ENCODE data around the gene LGI4.

Gene LGI4

GRCh38 chr19:35123573-35123972 lies 11.3 kb downstream of the LGI4 start:
- DNase-seq: no peak

GRCh38 chr19:35122687-35123551 lies 11.9 kb downstream of the LGI4 start:
- no peak for DNase-seq

- DNase-seq: no peak
Measured at GRCh38 chr19:35120898-35121297, 14.0 kb downstream of the LGI4 start.

GRCh38 chr19:35120492-35120891 lies 14.4 kb downstream of the LGI4 start:
- DNase-seq: peak; percentile 96

- DNase-seq: no peak
Measured at GRCh38 chr19:35119578-35120155, 15.2 kb downstream of the LGI4 start.

- no peak for DNase-seq
Measured at GRCh38 chr19:35119091-35119490, 15.8 kb downstream of the LGI4 start.

- DNase-seq: no peak
Measured at GRCh38 chr19:35118268-35119020, 16.4 kb downstream of the LGI4 start.

- DNase-seq: no peak
Measured at GRCh38 chr19:35117799-35118198, 17.1 kb downstream of the LGI4 start.

- DNase-seq: peak; percentile 89 to 94
Measured at GRCh38 chr19:35117116-35117515, 17.7 kb downstream of the LGI4 start.

- no peak for DNase-seq
Measured at GRCh38 chr19:35116072-35116801, 18.6 kb downstream of the LGI4 start.

GRCh38 chr19:35115177-35115951 lies 19.5 kb downstream of the LGI4 start, which contains the start of gene FXYD3:
Gene FXYD3, plus strand, starts transcription at chr19:35115823. Its CDS starts 3,554 bp downstream, at chr19:35119377.
- no peak for DNase-seq

GRCh38 chr19:35114353-35115176 lies 20.3 kb downstream of the LGI4 start:
- DNase-seq: peak; percentile 53 to 73

GRCh38 chr19:35112995-35113688 lies 21.7 kb downstream of the LGI4 start:
- DNase-seq: no peak

- no peak for DNase-seq
Measured at GRCh38 chr19:35110974-35111373, 23.9 kb downstream of the LGI4 start.

- DNase-seq: no peak
Measured at GRCh38 chr19:35109395-35110112, 25.3 kb downstream of the LGI4 start.

- DNase-seq: no peak
Measured at GRCh38 chr19:35108730-35109129, 26.1 kb downstream of the LGI4 start.

- no peak for DNase-seq
Measured at GRCh38 chr19:35107545-35107944, 27.3 kb downstream of the LGI4 start.

GRCh38 chr19:35106898-35107541 lies 27.8 kb downstream of the LGI4 start:
- no peak for DNase-seq

GRCh38 chr19:35106291-35106583 lies 28.6 kb downstream of the LGI4 start:
- DNase-seq: no peak

Data from NCI-H524 (cell line).